Measurements from ENCODE around the gene CTCFL.

DNA sequence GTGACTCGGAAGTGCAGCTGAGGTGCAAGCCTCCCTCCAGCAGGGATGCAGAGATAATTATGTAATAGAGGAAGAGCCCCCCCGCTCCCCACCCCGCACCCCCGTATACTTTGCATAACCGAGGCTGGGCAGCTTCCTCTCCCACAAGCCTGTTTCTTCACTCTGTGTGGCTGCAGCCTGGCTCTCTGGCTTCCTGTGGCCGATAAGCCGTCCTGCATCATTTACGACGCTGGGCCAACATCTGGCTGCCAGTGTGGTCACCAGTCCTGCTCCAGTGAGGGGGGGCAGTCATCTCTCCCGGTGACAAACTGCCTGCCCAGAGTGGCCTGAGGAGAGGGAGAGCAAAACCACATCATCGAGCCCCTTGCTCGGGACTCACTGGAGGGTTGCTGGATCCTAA is 74.5 kb downstream of the CTCFL start:
- TF ChIP-seq ZNF274 (IDR thresholded peaks at IDR 0.05; ENCODE audit: low read depth, low read length) (no peak), SUZ12 (IDR thresholded peaks at IDR 0.05; ENCODE audit: extremely low read depth, insufficient read depth, insufficient read length) (no peak), YY1 (IDR thresholded peaks at IDR 0.05; ENCODE audit: insufficient read depth, insufficient read length) (no peak)

All from NT2/D1 (cell line).